MM.1S (cell line): ENCODE data around the gene ZRSR2.

Source experiments
- EZH2 ChIP-seq: fragments of 300-600 bp; sonication (generic); optimal IDR thresholded peaks from 2 replicates; pipeline ENCODE3; 2017; ENCODE audit warnings: low read depth, mild to moderate bottlenecking, antibody characterized with exemption, low read length, mixed read lengths
- EZH2phosphoT487 ChIP-seq: fragments of 300-600 bp; sonication (generic); IDR thresholded peaks from 2 replicates; pipeline ENCODE4 v1.6.1; 2018; ENCODE audit warnings: antibody characterized with exemption, low read length
- TF ChIP-seq, protein P1 (sequence below): fragments of 300-600 bp; sonication (generic); IDR thresholded peaks from 2 replicates; pipeline ENCODE4 v1.5.1; 2016; ENCODE audit warnings: antibody characterized with exemption, low read length, mixed read lengths

GRCh38 chrX:15758140-15758539 lies 32.1 kb upstream of the ZRSR2 start:
- TF ChIP-seq, protein P1, sequence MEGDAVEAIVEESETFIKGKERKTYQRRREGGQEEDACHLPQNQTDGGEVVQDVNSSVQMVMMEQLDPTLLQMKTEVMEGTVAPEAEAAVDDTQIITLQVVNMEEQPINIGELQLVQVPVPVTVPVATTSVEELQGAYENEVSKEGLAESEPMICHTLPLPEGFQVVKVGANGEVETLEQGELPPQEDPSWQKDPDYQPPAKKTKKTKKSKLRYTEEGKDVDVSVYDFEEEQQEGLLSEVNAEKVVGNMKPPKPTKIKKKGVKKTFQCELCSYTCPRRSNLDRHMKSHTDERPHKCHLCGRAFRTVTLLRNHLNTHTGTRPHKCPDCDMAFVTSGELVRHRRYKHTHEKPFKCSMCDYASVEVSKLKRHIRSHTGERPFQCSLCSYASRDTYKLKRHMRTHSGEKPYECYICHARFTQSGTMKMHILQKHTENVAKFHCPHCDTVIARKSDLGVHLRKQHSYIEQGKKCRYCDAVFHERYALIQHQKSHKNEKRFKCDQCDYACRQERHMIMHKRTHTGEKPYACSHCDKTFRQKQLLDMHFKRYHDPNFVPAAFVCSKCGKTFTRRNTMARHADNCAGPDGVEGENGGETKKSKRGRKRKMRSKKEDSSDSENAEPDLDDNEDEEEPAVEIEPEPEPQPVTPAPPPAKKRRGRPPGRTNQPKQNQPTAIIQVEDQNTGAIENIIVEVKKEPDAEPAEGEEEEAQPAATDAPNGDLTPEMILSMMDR, result no peak
- TF ChIP-seq EZH2 (no peak), EZH2phosphoT487 (no peak)
